AG04449 (cell line): ENCODE measurements around the gene CTNNA3.
"Not testable (repeated sequence)": the region's sequence is repeated elsewhere in the genome, so short reads cannot be mapped to it uniquely, and the experiment has no call there.

Source experiments
- CTCF ChIA-PET: fragments of 350-600 bp; formaldehyde crosslinking; extraction: SDS; loops from one replicate; lab custom pipeline; 2021; ENCODE audit warnings: antibody characterized with exemption; lab: Yijun Ruan, JAX
- POLR2A ChIA-PET: fragments of 400-600, 350-600 bp; formaldehyde crosslinking; extraction: SDS; loops from one replicate; lab custom pipeline; 2020; ENCODE audit warnings: antibody characterized with exemption, inconsistent platforms; lab: Yijun Ruan, JAX
- DNase-seq: peaks from one replicate; pipeline ENCODE4 v3.0.0-alpha.2; 2010; ENCODE audit warnings: low read depth, low spot score
- H3K4me3 ChIP-seq: 2 replicates; pipeline ENCODE4 v1.5.1; 2011; ENCODE audit warnings: low read depth, mild to moderate bottlenecking, control low read depth, low read length
- CTCF ChIP-seq: IDR thresholded peaks from one replicate; pipeline ENCODE4 v1.5.1; 2011; ENCODE audit warnings: mild to moderate bottlenecking, moderate library complexity, low read length, control low read depth, inconsistent platforms; ENCODE audit not compliant: insufficient read depth; ENCODE audit errors: missing control alignments

CTNNA3 gene

GRCh38 chr10:67239864-67240497, 456.0 kb downstream of the CTNNA3 start:
- CTCF ChIA-PET, result no interaction called here
- no peak for TF ChIP-seq CTCF
- DNase-seq, result no peak
- POLR2A ChIA-PET, result no interaction called here
- H3K4me3 ChIP-seq, result no peak overlapping the region

- DNase-seq, CTCF ChIA-PET, H3K4me3 ChIP-seq, POLR2A ChIA-PET: not testable (repeated sequence)
Measured at GRCh38 chr10:67230680-67231500, 465.1 kb downstream of the CTNNA3 start.

- TF ChIP-seq CTCF, result no peak
- ChIA-PET CTCF (no interaction called here), POLR2A (no interaction called here)
- DNase-seq, result no peak
- H3K4me3 ChIP-seq, result no peak overlapping the region
Measured at GRCh38 chr10:67225226-67225625, 470.8 kb downstream of the CTNNA3 start.

GRCh38 chr10:67224553-67224952, 471.4 kb downstream of the CTNNA3 start:
- ChIA-PET CTCF (no interaction called here), POLR2A (no interaction called here)
- DNase-seq, result no peak
- H3K4me3 ChIP-seq, result no peak overlapping the region
- TF ChIP-seq CTCF, result no peak

- no peak for TF ChIP-seq CTCF
- no peak overlapping the region for H3K4me3 ChIP-seq
- POLR2A ChIA-PET, result no interaction called here
- DNase-seq, result no peak
- CTCF ChIA-PET, result no interaction called here
Measured at GRCh38 chr10:67222934-67223333, 473.1 kb downstream of the CTNNA3 start.

GRCh38 chr10:67221939-67222494, 474.0 kb downstream of the CTNNA3 start:
- ChIA-PET POLR2A (no interaction called here), CTCF (no interaction called here)
- no peak overlapping the region for H3K4me3 ChIP-seq
- no peak for DNase-seq
- TF ChIP-seq CTCF, result no peak
